Endometrial microvascular endothelial cells (primary cell): ENCODE results near the gene SH3GL1. TPM values are rescaled to one million over a fixed set of nuclear protein-coding genes. Genes with fewer than 3 reads are reported as not detected.

Experiments used
- total RNA-seq: library from RNA; depleted of rRNA; stranded (reverse); fragments of >200 nt; gene quantifications from one replicate; pipeline ENCODE4 v1.2.3, GENCODE V29; 2015; ENCODE audit errors: inconsistent ontology term

SH3GL1 gene
- total RNA-seq, 1 donor from 2014 or later = 128 TPM

Other genes starting within 250 kb of the SH3GL1 start
- gene CREB3L3, start 246.9 kb downstream of the SH3GL1 start, total RNA-seq = not detected
- 23.2 TPM for gene SIRT6, start 218.0 kb downstream of the SH3GL1 start, total RNA-seq
- gene ANKRD24, start 217.9 kb downstream of the SH3GL1 start, total RNA-seq = not detected
- gene EBI3, start 171.0 kb downstream of the SH3GL1 start, total RNA-seq = 1.1 TPM
- 39.5 TPM for gene YJU2, start 153.5 kb downstream of the SH3GL1 start, total RNA-seq
- not detected for gene SHD, start 121.3 kb downstream of the SH3GL1 start, total RNA-seq
- not detected for gene TMIGD2, start 98.2 kb downstream of the SH3GL1 start, total RNA-seq
- 15.1 TPM for gene FSD1, start 95.9 kb downstream of the SH3GL1 start, total RNA-seq
- gene STAP2, start 61.7 kb downstream of the SH3GL1 start, total RNA-seq = 15.0 TPM
- gene MPND, start 57.0 kb downstream of the SH3GL1 start, total RNA-seq = 3.5 TPM
- 21.3 TPM for gene CHAF1A, start 2.1 kb upstream of the SH3GL1 start, total RNA-seq
- gene UBXN6, start 57.2 kb upstream of the SH3GL1 start, total RNA-seq = 125 TPM
- gene HDGFL2, start 71.8 kb upstream of the SH3GL1 start, total RNA-seq = 66.1 TPM
- gene PLIN4, start 117.9 kb upstream of the SH3GL1 start, total RNA-seq = not detected
- gene PLIN5, start 134.7 kb upstream of the SH3GL1 start, total RNA-seq = not detected
- 0.28 TPM for gene LRG1, start 139.5 kb upstream of the SH3GL1 start, total RNA-seq
- gene SEMA6B, start 159.1 kb upstream of the SH3GL1 start, total RNA-seq = 220 TPM
- gene TNFAIP8L1, start 239.0 kb upstream of the SH3GL1 start, total RNA-seq = 14.2 TPM